GM21367 (cell line): ENCODE data around the gene STRA6.

Experiments used
- ATAC-seq: cut with Tn5 transposase; IDR thresholded peaks from one replicate; pipeline ENCODE4 v1.9.1; 2021; ENCODE audit not compliant: unreplicated experiment

STRA6 gene

DNA sequence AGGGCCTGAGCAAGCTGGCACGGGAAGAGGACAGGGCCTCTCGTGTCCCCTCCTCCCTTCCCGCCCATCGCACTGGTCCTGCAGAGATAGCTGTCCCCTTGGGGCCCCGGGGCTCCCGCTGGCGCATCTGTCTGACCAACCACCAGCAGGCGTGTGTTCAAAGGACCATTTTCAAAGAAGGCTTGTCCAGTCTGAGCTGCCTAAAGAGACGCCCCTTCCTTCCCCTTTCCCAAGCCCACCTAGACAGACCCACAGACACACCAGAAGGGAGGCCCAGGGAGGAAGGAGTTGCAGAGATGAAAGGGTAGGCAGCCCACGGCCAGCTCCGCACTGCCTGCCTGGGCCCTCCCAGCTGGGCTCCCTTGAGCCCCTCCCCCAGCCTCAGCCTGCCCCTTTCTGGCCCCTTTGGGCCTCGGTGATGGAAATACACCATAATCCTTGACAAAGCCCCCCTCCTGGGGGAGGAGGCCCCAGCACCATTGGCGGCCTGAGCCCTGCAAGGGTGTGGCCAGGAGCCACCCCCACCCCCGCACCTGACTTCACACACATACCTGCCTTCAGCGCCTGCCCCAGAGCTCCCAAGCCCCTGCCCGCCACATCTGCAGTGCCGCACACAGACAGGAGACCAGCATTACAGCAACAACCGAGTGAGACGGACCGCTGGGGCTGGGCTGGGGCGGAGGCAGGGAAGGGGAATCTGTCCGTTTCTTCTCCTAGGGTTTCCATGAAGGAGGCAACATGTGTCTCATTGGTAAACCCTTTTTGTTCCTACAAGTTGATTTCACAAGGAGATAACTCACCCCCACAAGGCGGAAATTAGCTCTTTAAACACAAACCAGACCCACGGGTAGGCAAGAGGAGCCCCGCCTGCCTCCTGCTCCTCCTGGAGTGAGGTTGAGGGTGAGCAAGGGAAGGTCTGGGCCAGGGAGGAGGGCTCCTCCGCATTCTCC is at the start of gene STRA6:
Gene STRA6 (minus strand): TSS at position 336 of the 950 bp plus-strand sequence. CDS start 520 bp downstream, outside the sequence.
- no peak for ATAC-seq

- ATAC-seq, result no peak
Observed at GRCh38 chr15:74252291-74252690, 49.7 kb upstream of the STRA6 start.

- ATAC-seq, result no peak
Observed at GRCh38 chr15:74251131-74251811, 48.7 kb upstream of the STRA6 start.

GRCh38 chr15:74250266-74250665 is 47.7 kb upstream of the STRA6 start:
- no peak for ATAC-seq

- no peak for ATAC-seq
Observed at GRCh38 chr15:74245342-74245931, 42.9 kb upstream of the STRA6 start.

DNA sequence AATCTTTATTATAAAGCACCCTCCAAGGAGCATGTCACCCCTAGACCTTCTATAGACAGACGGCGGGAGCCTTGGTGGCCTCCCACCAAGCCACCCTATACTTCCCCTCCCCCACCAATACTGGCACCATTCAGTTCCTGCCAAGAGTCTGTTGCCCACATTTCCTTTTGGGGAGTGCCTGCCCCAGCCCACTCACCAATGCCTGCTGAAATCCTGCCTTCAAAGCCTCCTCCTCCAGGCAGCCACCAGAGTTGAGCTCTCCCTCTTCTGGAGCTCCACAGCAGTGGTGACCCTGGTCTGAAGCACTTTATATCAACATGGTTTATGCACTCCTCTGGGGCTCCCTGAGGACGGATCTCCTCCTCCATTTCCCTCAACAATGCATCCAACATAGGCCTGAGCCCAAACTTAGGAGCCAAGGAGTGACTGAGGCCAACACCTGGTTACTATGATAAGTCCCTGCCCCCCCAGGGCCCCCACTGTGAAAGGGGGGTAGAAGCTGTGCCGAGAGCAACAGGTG is 42.3 kb upstream of the STRA6 start:
- ATAC-seq, result no peak

DNA sequence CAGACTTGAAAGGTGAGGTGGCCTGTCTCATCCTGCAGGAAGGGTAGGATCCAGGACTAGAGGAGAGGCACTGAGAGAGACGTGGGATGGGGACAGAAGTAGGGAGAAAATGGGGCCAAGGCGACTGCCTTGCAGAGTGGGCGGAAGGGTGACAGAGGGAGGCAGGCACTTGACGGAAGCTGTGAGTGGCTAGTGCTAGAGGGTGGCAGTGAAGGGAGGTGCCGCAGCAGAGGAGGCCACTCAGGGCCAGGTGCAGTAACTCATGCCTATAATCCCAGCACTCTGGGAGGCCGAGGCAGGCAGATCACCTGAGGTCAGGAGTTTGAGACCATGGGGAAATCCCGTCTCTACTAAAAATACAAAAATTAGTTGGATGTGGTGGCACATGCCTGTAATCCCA is 40.8 kb upstream of the STRA6 start:
- no peak for ATAC-seq

DNA sequence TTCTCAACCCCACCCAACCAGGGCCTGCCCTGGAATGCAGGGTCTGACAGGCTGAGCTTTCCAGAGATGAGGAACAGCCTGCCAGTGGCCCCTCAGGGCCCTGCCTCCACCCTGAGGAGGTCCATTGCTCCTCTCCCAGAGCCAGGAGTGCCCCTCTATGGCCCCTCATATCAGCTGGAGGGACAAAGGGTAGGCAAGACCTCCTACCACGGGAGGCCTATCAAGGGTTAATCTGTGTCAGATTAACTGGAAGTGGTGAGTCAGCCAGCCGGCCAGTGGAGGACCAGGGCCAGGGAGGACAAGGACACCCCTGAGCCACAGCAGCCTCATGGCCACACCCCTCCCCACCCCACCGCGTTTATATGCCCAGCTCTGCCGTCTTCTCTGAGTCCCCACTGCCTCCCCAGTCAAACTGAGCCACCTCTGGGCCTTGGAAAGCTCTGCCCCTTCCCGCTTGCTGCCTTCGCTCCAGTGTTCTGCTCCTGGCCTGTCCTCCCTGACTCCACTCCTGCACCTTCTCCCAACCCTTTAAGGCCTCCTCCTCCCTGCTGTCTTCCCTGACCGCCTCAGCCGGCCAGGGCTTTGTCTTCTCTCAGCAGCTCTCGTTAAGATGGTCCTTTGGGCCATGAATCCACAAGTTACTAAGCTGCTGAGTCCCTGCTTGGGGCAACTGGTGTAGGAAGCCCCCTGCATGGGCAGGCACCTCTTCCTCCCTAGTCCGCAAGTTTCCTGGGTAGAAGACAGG is 40.0 kb upstream of the STRA6 start:
- no peak for ATAC-seq

GRCh38 chr15:74240897-74241614 is 38.5 kb upstream of the STRA6 start:
- no peak for ATAC-seq

DNA sequence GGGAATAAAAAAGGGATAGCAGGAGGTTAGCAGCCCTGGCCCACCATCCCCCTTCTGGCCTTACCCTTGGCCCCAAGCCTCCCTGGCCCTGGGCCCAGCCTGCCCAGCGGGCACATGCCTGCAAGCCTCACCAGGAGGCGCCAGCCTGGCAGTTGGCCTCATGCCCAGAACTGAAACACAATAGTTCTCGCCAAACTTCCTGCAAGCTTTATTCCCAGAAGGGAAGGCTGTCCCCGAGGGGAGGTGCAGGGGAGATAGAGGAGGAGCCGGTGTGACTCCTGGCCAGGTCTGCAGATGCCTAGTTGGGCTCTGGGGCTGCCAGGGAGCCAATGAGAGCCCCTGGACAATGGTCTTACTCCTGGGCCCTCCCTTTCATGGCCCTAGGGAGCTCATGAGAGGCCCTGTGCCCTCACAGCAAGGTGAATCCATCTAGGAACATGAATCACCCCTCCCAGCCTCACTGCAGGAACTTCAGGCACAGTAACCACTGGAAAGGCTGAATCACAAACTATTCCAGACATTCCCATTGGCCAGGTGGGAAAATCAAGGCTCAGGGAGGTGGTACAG is 37.5 kb upstream of the STRA6 start:
- ATAC-seq, result no peak

DNA sequence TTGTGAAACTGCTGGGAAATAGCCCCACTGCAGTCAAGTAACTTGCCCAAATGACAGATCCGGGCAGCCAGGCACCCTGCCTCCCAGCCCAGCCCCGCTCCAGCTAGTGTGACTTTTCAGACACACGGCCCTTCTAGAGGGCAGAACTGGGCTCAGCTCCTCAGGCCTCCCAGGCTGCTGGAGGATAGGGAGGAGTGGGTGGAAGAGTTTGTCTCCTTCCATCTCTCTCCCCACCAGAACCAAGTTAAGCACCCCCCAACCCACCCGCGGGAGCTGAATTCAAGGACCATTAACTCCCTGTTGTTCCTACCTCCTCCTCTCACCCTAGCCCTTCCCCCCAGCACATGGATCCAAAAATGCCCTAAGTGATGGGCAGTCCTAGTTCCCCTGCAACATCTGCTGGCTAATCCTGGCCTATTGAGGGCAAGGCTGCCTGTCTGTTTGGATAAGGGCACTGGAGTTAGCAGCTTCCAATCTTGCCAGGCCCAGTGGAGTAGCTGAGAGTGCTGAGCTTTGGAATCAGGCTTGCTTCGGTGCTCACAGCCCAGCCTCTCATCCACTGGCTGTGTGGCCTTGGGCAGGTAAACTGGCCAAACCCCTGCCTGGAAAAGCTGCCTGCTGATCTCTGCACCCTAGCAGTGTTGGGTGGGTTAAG is 36.6 kb upstream of the STRA6 start:
- ATAC-seq, result no peak

DNA sequence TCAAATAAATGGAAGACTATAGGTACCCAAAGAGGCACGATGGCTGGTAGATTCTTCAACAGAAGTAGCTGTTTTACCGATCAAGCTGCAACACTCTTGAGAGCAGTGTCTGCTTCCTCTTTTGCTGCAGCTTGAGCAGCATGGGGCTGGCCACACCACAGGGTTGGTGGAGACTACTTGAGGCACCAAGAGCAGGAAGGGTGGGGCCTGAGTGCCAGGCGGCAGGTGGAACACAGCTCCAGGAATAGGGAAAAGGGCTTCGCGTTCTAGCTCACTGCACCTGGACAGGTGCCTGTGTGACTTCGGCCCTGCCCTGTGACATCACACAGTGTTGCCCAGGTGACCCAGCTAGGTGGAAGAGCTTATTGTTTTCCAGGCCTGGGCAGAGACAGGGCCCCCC is 33.4 kb upstream of the STRA6 start, which contains the start of gene CCDC33:
Gene CCDC33 (plus strand): TSS at position 365 of the 400 bp plus-strand sequence. CDS start 394 bp downstream, outside the sequence.
- ATAC-seq, result no peak

DNA sequence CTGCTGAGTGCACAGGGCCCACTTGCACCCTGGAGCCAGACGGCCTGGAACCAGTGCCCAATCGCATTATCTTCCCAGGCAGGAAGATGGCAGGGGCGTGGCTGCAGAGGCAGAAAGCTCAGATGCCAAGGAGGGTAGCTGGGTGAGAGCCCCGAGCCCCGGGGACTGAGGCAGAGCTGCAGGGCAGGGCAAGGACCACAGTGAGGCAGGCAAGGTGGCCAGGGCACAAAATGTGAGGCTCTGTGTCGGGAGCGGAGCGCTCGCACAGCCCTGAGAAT is 31.9 kb upstream of the STRA6 start:
- no peak for ATAC-seq

GRCh38 chr15:74233851-74234597 is 31.4 kb upstream of the STRA6 start:
- no peak for ATAC-seq

- no peak for ATAC-seq
Observed at GRCh38 chr15:74233373-74233772, 30.8 kb upstream of the STRA6 start.

DNA sequence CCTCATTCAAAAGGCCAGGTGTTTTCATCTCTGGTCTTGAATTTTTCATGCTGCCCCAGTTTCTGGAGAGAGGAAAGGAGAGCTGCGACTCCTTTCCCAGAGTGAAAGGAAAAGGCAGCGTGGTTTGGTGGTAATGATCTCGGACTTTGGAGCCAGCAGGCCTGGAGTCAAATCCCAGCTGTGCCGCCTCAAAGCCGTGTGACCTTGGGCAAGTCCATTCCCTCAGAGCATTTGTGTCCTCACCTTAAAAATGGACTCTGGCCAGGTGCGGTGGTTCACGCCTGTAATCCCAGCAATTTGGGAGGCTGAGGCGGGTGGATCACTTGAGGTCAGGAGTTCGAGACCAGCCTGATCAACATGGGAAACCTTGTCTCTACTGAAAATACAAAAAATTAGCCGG is 28.9 kb upstream of the STRA6 start:
- no peak for ATAC-seq

DNA sequence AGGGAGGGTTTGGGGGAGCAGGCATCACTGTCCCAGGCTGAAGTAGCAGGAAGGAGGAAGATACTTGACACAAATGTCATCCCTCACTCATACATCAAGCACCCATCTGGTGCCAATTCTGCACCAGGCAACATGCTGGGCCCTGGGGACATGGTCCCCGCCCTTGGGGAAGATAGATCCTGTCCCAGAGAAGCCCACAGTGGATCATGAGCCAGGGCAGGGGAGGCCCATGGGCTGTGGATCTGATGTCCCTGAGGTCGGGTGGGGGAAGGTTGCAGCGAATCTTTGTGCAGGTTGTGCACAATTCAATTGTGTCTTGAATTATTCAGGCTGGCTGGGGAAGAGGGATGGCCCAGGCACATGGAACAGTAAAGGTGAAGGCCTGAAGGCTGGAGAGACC is 27.1 kb upstream of the STRA6 start:
- no peak for ATAC-seq

DNA sequence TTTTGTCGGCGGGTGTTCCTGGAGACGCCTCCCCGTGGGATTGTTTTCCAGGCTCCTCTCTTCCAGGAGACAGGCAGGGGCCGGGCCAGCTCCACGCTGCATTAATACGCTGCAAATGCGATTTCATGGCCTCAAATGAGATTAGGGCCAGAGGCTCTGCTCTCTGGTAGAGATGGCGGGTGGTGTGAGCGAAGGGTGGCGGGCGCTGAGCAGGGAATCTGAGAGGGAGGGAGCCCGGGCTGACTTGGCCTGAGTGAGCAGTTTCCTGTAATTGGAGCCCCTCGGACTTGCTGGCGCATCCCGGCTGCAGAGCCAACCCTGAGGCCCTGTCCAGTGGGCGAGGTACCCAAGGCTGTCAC is 26.1 kb upstream of the STRA6 start:
- no peak for ATAC-seq
